Panc1 (cell line): ENCODE measurements around the gene GSTM3. TPM values are rescaled to one million over a fixed set of nuclear protein-coding genes. Genes with fewer than 3 reads are reported as not detected.

ENCODE experiments used
- ATAC-seq: fragments of 200-7000 bp; cut with Tn5 transposase; 2 replicates; pipeline ENCODE4 v1.9.1; 2020; ENCODE audit warnings: mild to moderate bottlenecking, moderate library complexity
- BruUV-seq: library from RNA; stranded (reverse); fragments of 400-500 nt; replicated peaks from 2 replicates; lab custom pipeline; 2021; lab: Mats Ljungman, UMichigan
- CTCF ChIA-PET: fragments of 300-600 bp; sonication (Branson Sonifier 250); formaldehyde crosslinking; loops from one replicate; lab custom pipeline; 2022; ENCODE audit warnings: antibody characterized with exemption; lab: Charles Lee
- POLR2A ChIA-PET: fragments of 300-600 bp; sonication (Branson Sonifier 250); formaldehyde crosslinking; loops from one replicate; lab custom pipeline; 2022; ENCODE audit warnings: antibody characterized with exemption; lab: Charles Lee
- DNase-seq: peaks from one replicate; pipeline ENCODE4 v3.0.0-alpha.2; 2010; ENCODE audit warnings: low read depth, low spot score
- H3K27ac ChIP-seq: 2 replicates; pipeline ENCODE4 v1.5.1; 2011; ENCODE audit warnings: mild to moderate bottlenecking, low read length, inconsistent platforms
- H3K27me3 ChIP-seq: fragments of 200-500 bp; sonication (Bioruptor generic); 2 replicates; pipeline ENCODE4 v1.6.0; 2014; ENCODE audit warnings: low read length, inconsistent platforms; ENCODE audit not compliant: control insufficient read depth, insufficient read depth
- H3K36me3 ChIP-seq: fragments of 200-500 bp; sonication (Bioruptor generic); 2 replicates; pipeline ENCODE4 v1.5.1; 2014; ENCODE audit warnings: inconsistent platforms, mild to moderate bottlenecking, low read length, moderate library complexity; ENCODE audit not compliant: control insufficient read depth, insufficient read depth
- H3K4me1 ChIP-seq: 2 replicates; pipeline ENCODE4 v1.5.1; 2011; ENCODE audit warnings: inconsistent platforms, mild to moderate bottlenecking, low read length, moderate library complexity; ENCODE audit not compliant: control insufficient read depth, insufficient read depth
- H3K4me3 ChIP-seq, 2 experiments: 2 replicates each; pipeline ENCODE4 v1.5.1; 2011 to 2012; ENCODE audit warnings: low read depth in 2 of 2, low read length in 2 of 2, mild to moderate bottlenecking in 2 of 2, inconsistent platforms in 1 of 2, moderate library complexity in 1 of 2
- H3K9me3 ChIP-seq: fragments of 200-500 bp; sonication (Bioruptor generic); 2 replicates; pipeline ENCODE4 v1.5.1; 2014; ENCODE audit warnings: low read depth, mild to moderate bottlenecking, inconsistent platforms, low read length, moderate library complexity; ENCODE audit not compliant: control insufficient read depth, insufficient read depth
- POLR2AphosphoS5 ChIP-seq: IDR thresholded peaks from 2 replicates; pipeline ENCODE4 v1.6.1; 2012; ENCODE audit warnings: mild to moderate bottlenecking, low read depth, low read length, moderate library complexity
- SIN3A ChIP-seq: IDR thresholded peaks from 2 replicates; pipeline ENCODE4 v1.6.1; 2012; ENCODE audit warnings: low read depth, mild to moderate bottlenecking, low read length, moderate library complexity, borderline replicate concordance; ENCODE audit not compliant: insufficient read depth
- TCF7L2 ChIP-seq: IDR thresholded peaks from 2 replicates; pipeline ENCODE4 v1.6.1; 2011; ENCODE audit warnings: mild to moderate bottlenecking, low read depth, low read length, inconsistent platforms
- in situ Hi-C: cut with HindIII; loops from 2 replicates; pipeline ENCODE4 v1.10.0; 2016; ENCODE audit warnings: low sequenced_read_pairs, low pct_unique_long_range_greater_than_20kb
- intact Hi-C: fragments of 100-400 bp; cut with micrococcal nuclease; formaldehyde crosslinking; loops from one replicate; pipeline ENCODE4 v1.10.0; 2022; ENCODE audit not compliant: unreplicated experiment
- total RNA-seq: library from RNA; stranded (reverse); gene quantifications from one replicate; pipeline ENCODE4 v1.2.1, GENCODE V29; 2021; ENCODE audit not compliant: unreplicated experiment
- TF ChIP-seq, protein P1 (sequence below): fragments of 450-650 bp; IDR thresholded peaks from 2 replicates; pipeline ENCODE4 v1.5.1; 2017; ENCODE audit warnings: mild to moderate bottlenecking
- TF ChIP-seq, protein P2 (sequence below), 2 experiments: IDR thresholded peaks; 2 replicates each; pipeline ENCODE4 v1.6.1; 2011 to 2012; ENCODE audit warnings: low read depth in 2 of 2, control low read depth in 1 of 2, low read length in 1 of 2, mild to moderate bottlenecking in 1 of 2, moderate library complexity in 1 of 2; ENCODE audit not compliant: insufficient read depth in 1 of 2

Gene GSTM3
- total RNA-seq, 1 experiment from 2014 or later: 93.1 TPM

DNA sequence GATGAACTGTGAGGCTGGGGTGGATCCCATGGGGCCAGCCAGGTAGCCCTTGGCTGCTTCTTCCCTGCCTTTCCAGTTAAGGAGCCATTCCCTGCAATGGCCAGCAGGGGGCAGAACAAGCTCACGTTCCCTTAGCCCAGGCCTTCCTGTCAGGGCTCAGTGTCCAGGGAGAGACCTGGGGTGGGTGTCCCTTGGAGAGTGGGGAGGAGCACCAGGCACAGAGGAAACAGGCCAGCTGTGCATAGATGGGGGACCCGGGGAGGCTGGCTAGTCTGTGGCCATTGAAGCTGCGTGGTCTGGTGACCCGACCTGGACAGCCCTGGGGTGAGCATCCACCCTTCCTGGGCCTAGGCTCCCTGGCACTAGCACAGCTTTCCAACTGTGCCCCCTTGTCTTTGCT is 36.1 kb upstream of the GSTM3 start:
- Histone ChIP-seq H3K27me3 (no peaks in the 10 kb centered on the region), H3K4me3 (no peak overlapping the region), H3K36me3 (no peaks in the 10 kb centered on the region), H3K9me3 (no peaks in the 10 kb centered on the region), H3K4me1 (peaks cover 29% of the 10 kb centered on the region), H3K27ac (peak overlapping the region; percentile 93)
- ChIA-PET CTCF (interaction anchor here (0.6 to 3.7 kb wide), 10 partner anchors 13 to 208 kb away, joined by 3 to 53 read pairs (median 5); partner anchors contain the start of genes AHCYL1 and GSTM4), POLR2A (interaction anchor here (0.7 to 0.9 kb wide), 2 partner anchors 203 to 208 kb away, joined by 3 to 4 read pairs; partner anchors contain the start of gene AHCYL1)
- intact Hi-C loops: loop anchor here (1.0 to 5.0 kb wide), 2 partner anchors 135 to 207 kb away; partner anchors contain the start of genes AHCYL1 and CSF1
- TF ChIP-seq SIN3A: no peak
- TF ChIP-seq POLR2AphosphoS5: no peak; the same call in 1 of the 2 replicates
- TF ChIP-seq, protein P1, sequence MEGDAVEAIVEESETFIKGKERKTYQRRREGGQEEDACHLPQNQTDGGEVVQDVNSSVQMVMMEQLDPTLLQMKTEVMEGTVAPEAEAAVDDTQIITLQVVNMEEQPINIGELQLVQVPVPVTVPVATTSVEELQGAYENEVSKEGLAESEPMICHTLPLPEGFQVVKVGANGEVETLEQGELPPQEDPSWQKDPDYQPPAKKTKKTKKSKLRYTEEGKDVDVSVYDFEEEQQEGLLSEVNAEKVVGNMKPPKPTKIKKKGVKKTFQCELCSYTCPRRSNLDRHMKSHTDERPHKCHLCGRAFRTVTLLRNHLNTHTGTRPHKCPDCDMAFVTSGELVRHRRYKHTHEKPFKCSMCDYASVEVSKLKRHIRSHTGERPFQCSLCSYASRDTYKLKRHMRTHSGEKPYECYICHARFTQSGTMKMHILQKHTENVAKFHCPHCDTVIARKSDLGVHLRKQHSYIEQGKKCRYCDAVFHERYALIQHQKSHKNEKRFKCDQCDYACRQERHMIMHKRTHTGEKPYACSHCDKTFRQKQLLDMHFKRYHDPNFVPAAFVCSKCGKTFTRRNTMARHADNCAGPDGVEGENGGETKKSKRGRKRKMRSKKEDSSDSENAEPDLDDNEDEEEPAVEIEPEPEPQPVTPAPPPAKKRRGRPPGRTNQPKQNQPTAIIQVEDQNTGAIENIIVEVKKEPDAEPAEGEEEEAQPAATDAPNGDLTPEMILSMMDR: peak; percentile 83
- TF ChIP-seq TCF7L2: no peak
- ATAC-seq: peak; percentile 91
- in situ Hi-C loops: no loop called here
- DNase-seq: peak; percentile 62
- no TSS peak for BruUV-seq

DNA sequence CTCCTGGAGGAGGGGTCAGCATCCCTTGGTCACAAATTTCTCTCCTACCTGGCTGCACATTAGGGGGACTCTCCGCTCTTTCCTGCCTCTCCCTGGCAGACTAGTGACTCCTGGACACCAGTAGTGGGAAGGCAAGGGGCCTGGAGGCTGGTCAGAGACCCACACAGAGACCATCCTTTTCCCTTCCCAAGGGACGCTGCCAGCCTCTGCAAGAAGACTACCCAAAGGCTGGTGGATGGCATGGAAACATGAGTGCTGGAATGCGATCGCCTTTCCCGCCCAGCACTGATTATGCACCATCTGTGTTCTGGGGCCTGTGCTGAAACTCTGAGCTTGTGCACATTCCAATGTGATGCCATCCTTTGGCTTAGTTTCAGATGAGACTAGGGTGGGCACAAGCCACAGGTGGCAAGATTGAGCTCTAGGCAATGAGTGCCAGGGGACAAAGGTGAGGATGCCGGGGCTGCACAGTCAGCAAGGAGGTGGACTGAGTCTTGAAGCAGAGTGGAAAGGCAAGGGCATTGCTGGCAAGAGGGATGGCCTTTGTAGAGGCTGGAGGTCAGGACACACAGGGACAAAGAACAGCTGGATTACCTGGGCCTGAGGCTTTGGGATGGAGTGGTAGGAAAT is 35.5 kb upstream of the GSTM3 start:
- in situ Hi-C loops (no loop called here), intact Hi-C loops (loop anchor here (1.0 to 5.0 kb wide), 2 partner anchors 136 to 208 kb away; partner anchors contain the start of genes AHCYL1 and CSF1)
- ATAC-seq: peak; percentile 22
- Histone ChIP-seq H3K4me3 (no peak overlapping the region), H3K27ac (peak overlapping the region; percentile 93), H3K9me3 (no peaks in the 10 kb centered on the region), H3K4me1 (peaks cover 26% of the 10 kb centered on the region), H3K36me3 (no peaks in the 10 kb centered on the region), H3K27me3 (no peaks in the 10 kb centered on the region)
- no peak for DNase-seq
- ChIA-PET POLR2A (interaction anchor here (0.7 to 0.9 kb wide), 2 partner anchors 204 to 208 kb away, joined by 3 to 4 read pairs; partner anchors contain the start of gene AHCYL1), CTCF (interaction anchor here (0.6 to 3.7 kb wide), 9 partner anchors 13 to 208 kb away, joined by 3 to 53 read pairs (median 6); partner anchors contain the start of genes AHCYL1 and GSTM4)
- no TSS peak for BruUV-seq
- TF ChIP-seq, protein P1: no peak
- TF ChIP-seq SIN3A (no peak), POLR2AphosphoS5 (no peak), TCF7L2 (no peak)
- TF ChIP-seq, protein P2, sequence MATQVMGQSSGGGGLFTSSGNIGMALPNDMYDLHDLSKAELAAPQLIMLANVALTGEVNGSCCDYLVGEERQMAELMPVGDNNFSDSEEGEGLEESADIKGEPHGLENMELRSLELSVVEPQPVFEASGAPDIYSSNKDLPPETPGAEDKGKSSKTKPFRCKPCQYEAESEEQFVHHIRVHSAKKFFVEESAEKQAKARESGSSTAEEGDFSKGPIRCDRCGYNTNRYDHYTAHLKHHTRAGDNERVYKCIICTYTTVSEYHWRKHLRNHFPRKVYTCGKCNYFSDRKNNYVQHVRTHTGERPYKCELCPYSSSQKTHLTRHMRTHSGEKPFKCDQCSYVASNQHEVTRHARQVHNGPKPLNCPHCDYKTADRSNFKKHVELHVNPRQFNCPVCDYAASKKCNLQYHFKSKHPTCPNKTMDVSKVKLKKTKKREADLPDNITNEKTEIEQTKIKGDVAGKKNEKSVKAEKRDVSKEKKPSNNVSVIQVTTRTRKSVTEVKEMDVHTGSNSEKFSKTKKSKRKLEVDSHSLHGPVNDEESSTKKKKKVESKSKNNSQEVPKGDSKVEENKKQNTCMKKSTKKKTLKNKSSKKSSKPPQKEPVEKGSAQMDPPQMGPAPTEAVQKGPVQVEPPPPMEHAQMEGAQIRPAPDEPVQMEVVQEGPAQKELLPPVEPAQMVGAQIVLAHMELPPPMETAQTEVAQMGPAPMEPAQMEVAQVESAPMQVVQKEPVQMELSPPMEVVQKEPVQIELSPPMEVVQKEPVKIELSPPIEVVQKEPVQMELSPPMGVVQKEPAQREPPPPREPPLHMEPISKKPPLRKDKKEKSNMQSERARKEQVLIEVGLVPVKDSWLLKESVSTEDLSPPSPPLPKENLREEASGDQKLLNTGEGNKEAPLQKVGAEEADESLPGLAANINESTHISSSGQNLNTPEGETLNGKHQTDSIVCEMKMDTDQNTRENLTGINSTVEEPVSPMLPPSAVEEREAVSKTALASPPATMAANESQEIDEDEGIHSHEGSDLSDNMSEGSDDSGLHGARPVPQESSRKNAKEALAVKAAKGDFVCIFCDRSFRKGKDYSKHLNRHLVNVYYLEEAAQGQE (IDR thresholded peaks at IDR 0.05; ENCODE audit: insufficient read depth in 1 of 2, low read depth in 2 of 2, low read length in 1 of 2): no peak
